ENCODE measurements around the gene EHD1.
"Not testable (repeated sequence)": the region's sequence is repeated elsewhere in the genome, so short reads cannot be mapped to it uniquely, and the experiment has no call there.

The EHD1 gene

GRCh38 chr11:64850979-64851567 is 27.3 kb downstream of the EHD1 start:
- peak overlapping the region; percentile 99 for H3K27ac ChIP-seq
- no peak for TF ChIP-seq CTCF (conservative IDR thresholded peaks at IDR 0.05; ENCODE audit: low read depth)
- ChIA-PET CTCF (interaction anchor here (0.6 to 4.9 kb wide), 7 partner anchors 27 to 163 kb away, joined by 3 to 62 read pairs (median 3); partner anchors contain the start of genes ARL2 and EHD1), POLR2A (ENCODE audit: low non-redundant PET) (no interaction called here)
- no peak for DNase-seq (ENCODE audit: low spot score)

- no peak for TF ChIP-seq CTCF (conservative IDR thresholded peaks at IDR 0.05; ENCODE audit: low read depth)
- DNase-seq (ENCODE audit: low spot score): no peak
- ChIA-PET CTCF (interaction anchor here (0.6 to 5.5 kb wide), 3 partner anchors 38 to 60 kb away, joined by 4 to 62 read pairs (median 39); no protein-coding TSS in a partner anchor), POLR2A (ENCODE audit: low non-redundant PET) (no interaction called here)
- peak overlapping the region; percentile 99 for H3K27ac ChIP-seq
Measured at GRCh38 chr11:64849598-64850356, 28.6 kb downstream of the EHD1 start.

GRCh38 chr11:64848826-64849597 is 29.4 kb downstream of the EHD1 start:
- ChIA-PET POLR2A (ENCODE audit: low non-redundant PET) (no interaction called here), CTCF (interaction anchor here (0.6 to 5.5 kb wide), 5 partner anchors 29 to 165 kb away, joined by 3 to 62 read pairs (median 4); partner anchors contain the start of gene EHD1)
- peak overlapping the region; percentile 99 for H3K27ac ChIP-seq
- no peak for DNase-seq (ENCODE audit: low spot score)
- no peak for TF ChIP-seq CTCF (conservative IDR thresholded peaks at IDR 0.05; ENCODE audit: low read depth)

DNA sequence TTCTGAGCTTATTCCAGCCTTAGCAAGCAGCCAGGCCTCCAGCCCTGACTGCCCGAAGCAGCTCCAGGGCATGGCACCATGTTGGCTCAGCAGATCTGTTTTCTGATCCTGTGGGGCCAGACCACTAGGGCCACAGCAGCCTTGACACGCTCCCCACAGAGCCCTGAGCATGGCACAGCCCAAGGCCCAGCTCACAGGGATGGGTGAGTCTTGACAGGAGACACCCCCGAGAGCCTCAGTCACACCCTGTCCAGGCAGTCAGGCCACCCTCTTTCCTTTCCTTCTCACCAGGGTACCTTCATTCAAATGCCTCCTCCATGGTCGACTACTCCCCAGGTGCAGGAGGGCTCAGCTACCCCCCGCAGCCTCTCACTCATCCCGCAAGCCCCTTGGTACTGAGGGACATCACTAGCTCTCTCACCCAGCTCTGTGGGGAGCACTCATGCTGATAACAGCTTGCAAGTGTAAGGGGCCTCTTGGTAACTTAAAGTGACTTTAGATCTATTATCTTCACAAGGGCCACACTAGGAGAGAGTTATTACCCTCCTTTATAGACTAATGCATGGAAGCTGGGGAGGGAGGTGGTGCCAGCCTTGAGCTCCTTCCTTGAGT is 30.1 kb downstream of the EHD1 start:
- TF ChIP-seq CTCF (conservative IDR thresholded peaks at IDR 0.05; ENCODE audit: low read depth): no peak
- H3K27ac ChIP-seq: peak overlapping the region; percentile 99
- ChIA-PET CTCF (interaction anchor here (0.5 to 5.5 kb wide), 11 partner anchors 21 to 231 kb away, joined by 3 to 62 read pairs (median 4); partner anchors contain the start of gene EHD1), POLR2A (ENCODE audit: low non-redundant PET) (interaction anchor here (0.7 to 2.1 kb wide), 2 partner anchors 15 to 29 kb away, joined by 3 to 6 read pairs; no protein-coding TSS in a partner anchor)
- no peak for DNase-seq (ENCODE audit: low spot score)

- peak; percentile 93 for TF ChIP-seq CTCF (conservative IDR thresholded peaks at IDR 0.05; ENCODE audit: low read depth)
- CTCF ChIA-PET: interaction anchor here (0.6 to 5.5 kb wide), 18 partner anchors 9 to 263 kb away, joined by 3 to 62 read pairs (median 4); partner anchors contain the start of genes ARL2, BATF2 and EHD1
- peak; percentile 89 for DNase-seq (ENCODE audit: low spot score)
- H3K27ac ChIP-seq: peak overlapping the region; percentile 99
- POLR2A ChIA-PET (ENCODE audit: low non-redundant PET): interaction anchor here (0.6 to 2.1 kb wide), 3 partner anchors 30 to 660 kb away, joined by 3 to 6 read pairs (median 4); partner anchors contain the start of gene ARL2
Measured at GRCh38 chr11:64846998-64847666, 31.3 kb downstream of the EHD1 start.

- ChIA-PET POLR2A (ENCODE audit: low non-redundant PET) (interaction anchor here (0.6 to 1.3 kb wide), 2 partner anchors 66 to 256 kb away, joined by 3 read pairs; no protein-coding TSS in a partner anchor), CTCF (interaction anchor here (0.7 to 5.5 kb wide), 3 partner anchors 32 to 1614 kb away, joined by 3 to 39 read pairs (median 4); no protein-coding TSS in a partner anchor)
- not testable (repeated sequence) for DNase-seq (ENCODE audit: low spot score)
- peak overlapping the region; percentile 99 for H3K27ac ChIP-seq
Measured at GRCh38 chr11:64845776-64846129, 32.7 kb downstream of the EHD1 start.
